NCI-H2227 (cell line): Measurements from ENCODE around the gene ARHGDIG.
"Not testable (repeated sequence)": the region's sequence is repeated elsewhere in the genome, so short reads cannot be mapped to it uniquely, and the experiment has no call there.

Experiments used
- DNase-seq: peaks from one replicate; lab custom pipeline; 2025; ENCODE audit not compliant: unreplicated experiment; lab: John Stamatoyannopoulos, UW

The ARHGDIG gene

GRCh38 chr16:280552-280951, at the start of gene ARHGDIG:
Gene ARHGDIG (plus strand): TSS chr16:280591. CDS start chr16:280681, 90 bp downstream.
- peak; percentile 49 for DNase-seq

GRCh38 chr16:230949-231348, 49.4 kb upstream of the ARHGDIG start:
- DNase-seq, result no peak

- peak; percentile 95 for DNase-seq
Observed at GRCh38 chr16:234468-235305, 45.7 kb upstream of the ARHGDIG start, which contains the start of gene FAM234A. Gene FAM234A (plus strand): TSS chr16:234821. CDS start chr16:254414, 19,593 bp downstream.

GRCh38 chr16:239948-240277, 40.5 kb upstream of the ARHGDIG start:
- no peak for DNase-seq

GRCh38 chr16:240559-240958, 39.8 kb upstream of the ARHGDIG start:
- no peak for DNase-seq

GRCh38 chr16:242281-242680, 38.1 kb upstream of the ARHGDIG start:
- DNase-seq, result no peak

- DNase-seq, result no peak
Observed at GRCh38 chr16:243348-243747, 37.0 kb upstream of the ARHGDIG start.

- no peak for DNase-seq
Observed at GRCh38 chr16:245105-245504, 35.3 kb upstream of the ARHGDIG start.

- DNase-seq, result no peak
Observed at GRCh38 chr16:247027-247426, 33.4 kb upstream of the ARHGDIG start.

- DNase-seq, result no peak
Observed at GRCh38 chr16:249431-249830, 31.0 kb upstream of the ARHGDIG start.

- no peak for DNase-seq
Observed at GRCh38 chr16:252366-253337, 27.7 kb upstream of the ARHGDIG start.

GRCh38 chr16:253833-254232, 26.6 kb upstream of the ARHGDIG start:
- no peak for DNase-seq

GRCh38 chr16:254461-254860, 25.9 kb upstream of the ARHGDIG start:
- no peak for DNase-seq

- no peak for DNase-seq
Observed at GRCh38 chr16:255183-255582, 25.2 kb upstream of the ARHGDIG start.

- not testable (repeated sequence) for DNase-seq
Observed at GRCh38 chr16:258091-258490, 22.3 kb upstream of the ARHGDIG start.

GRCh38 chr16:259226-259625, 21.2 kb upstream of the ARHGDIG start:
- no peak for DNase-seq

- DNase-seq, result no peak
Observed at GRCh38 chr16:259814-260253, 20.6 kb upstream of the ARHGDIG start.

- DNase-seq, result no peak
Observed at GRCh38 chr16:260326-260725, 20.1 kb upstream of the ARHGDIG start.

GRCh38 chr16:261031-261691, 19.2 kb upstream of the ARHGDIG start:
- no peak for DNase-seq

GRCh38 chr16:262121-262745, 18.2 kb upstream of the ARHGDIG start:
- no peak for DNase-seq
